Measurements from ENCODE around the gene SPON1. TPM values are rescaled to one million over a fixed set of nuclear protein-coding genes. Genes with fewer than 3 reads are reported as not detected.

SPON1 gene
- total and polyA plus RNA-seq, 2 experiments from 2014 or later, result 2.9 to 6.4 TPM

GRCh38 chr11:14041565-14041964, 79.0 kb downstream of the SPON1 start:
- Histone ChIP-seq H3K36me3 (ENCODE audit: insufficient read depth) (no peaks in the 10 kb centered on the region), H3K4me3 (no peak overlapping the region), H3F3A (replicated peaks; ENCODE audit: low read depth) (no peaks in the 10 kb centered on the region), H2AFZ (no peak overlapping the region), H3K9me2 (ENCODE audit: insufficient read depth) (no peaks in the 10 kb centered on the region), H3K27ac (ENCODE audit: low read depth) (no peak overlapping the region), H3K4me2 (no peak overlapping the region), H3K79me2 (replicated peaks; ENCODE audit: insufficient read depth) (no peaks in the 10 kb centered on the region), H3K27me3 (ENCODE audit: insufficient read depth) (no peaks in the 10 kb centered on the region), H3K4me1 (ENCODE audit: insufficient read depth) (no peaks in the 10 kb centered on the region), H4K20me1 (replicated peaks; ENCODE audit: insufficient read depth) (no peaks in the 10 kb centered on the region)
- TF ChIP-seq POLR2AphosphoS5 (IDR thresholded peaks at IDR 0.05; ENCODE audit: low read depth) (no peak), STAT1 (IDR thresholded peaks at IDR 0.05; ENCODE audit: unreplicated experiment) (no peak), ZNF462 (CRISPR knock-in tag; IDR thresholded peaks at IDR 0.05) (no peak), ZNF114 (CRISPR knock-in tag; IDR thresholded peaks at IDR 0.05) (no peak), ZNF331 (CRISPR knock-in tag; IDR thresholded peaks at IDR 0.05; ENCODE audit: low read depth) (no peak), CTCF (conservative IDR thresholded peaks at IDR 0.05; ENCODE audit: low read depth in 2 of 2) (no peak), EZH2phosphoT487 (IDR thresholded peaks at IDR 0.05; ENCODE audit: unreplicated experiment) (no peak), JUNB (IDR thresholded peaks at IDR 0.05; ENCODE audit: unreplicated experiment) (no peak), ETS1 (IDR thresholded peaks at IDR 0.05) (no peak), CREB1 (CRISPR knock-in tag; IDR thresholded peaks at IDR 0.05; ENCODE audit: low read depth) (no peak), REST (IDR thresholded peaks at IDR 0.05; ENCODE audit: unreplicated experiment) (no peak), NANOG (IDR thresholded peaks at IDR 0.05; ENCODE audit: borderline replicate concordance) (no peak), EZH2 (IDR thresholded peaks at IDR 0.05; ENCODE audit: low read depth, unreplicated experiment) (no peak)
- ATAC-seq, result no peak
- peak; percentile 2 for DNase-seq (ENCODE audit: low spot score)
- Mint-ChIP-seq H3K27ac (no peak overlapping the region), H3K27me3 (ENCODE audit: insufficient read depth, low read depth, poor library complexity) (no peaks in the 10 kb centered on the region), H3K4me3 (no peak overlapping the region), H3K36me3 (ENCODE audit: low read depth) (no peaks in the 10 kb centered on the region), H3K4me1 (no peaks in the 10 kb centered on the region; the same call in 2 of the 3 replicates), H3K9me3 (no peaks in the 10 kb centered on the region)
